ENCODE measurements around the gene FSHR.

Gene FSHR

GRCh38 chr2:49154140-49154539 is at the start of gene FSHR:
TSS of gene FSHR (minus strand) at chr2:49154515. CDS start at chr2:49154417, 98 bp downstream.
- DNase-seq (ENCODE audit: extremely low spot score, insufficient read length, low read depth), result no peak
- no peak for FAIRE-seq

- no peak for FAIRE-seq
- DNase-seq (ENCODE audit: extremely low spot score, insufficient read length, low read depth), result no peak
These were observed 45.0 kb upstream of the FSHR start for GRCh38 chr2:49199266-49199665.

GRCh38 chr2:49194701-49195100 is 40.4 kb upstream of the FSHR start:
- FAIRE-seq, result no peak
- no peak for DNase-seq (ENCODE audit: extremely low spot score, insufficient read length, low read depth)

GRCh38 chr2:49192036-49192435 is 37.7 kb upstream of the FSHR start:
- DNase-seq (ENCODE audit: extremely low spot score, insufficient read length, low read depth), result no peak
- FAIRE-seq, result no peak

GRCh38 chr2:49189512-49190225 is 35.4 kb upstream of the FSHR start:
- FAIRE-seq, result no peak
- DNase-seq (ENCODE audit: extremely low spot score, insufficient read length, low read depth), result no peak

GRCh38 chr2:49186050-49186648 is 31.8 kb upstream of the FSHR start:
- DNase-seq (ENCODE audit: extremely low spot score, insufficient read length, low read depth), result no peak
- no peak for FAIRE-seq

- DNase-seq (ENCODE audit: extremely low spot score, insufficient read length, low read depth) (no peak), FAIRE-seq (no peak)
These were observed 24.3 kb upstream of the FSHR start for GRCh38 chr2:49178656-49179055.

- FAIRE-seq (no peak), DNase-seq (ENCODE audit: extremely low spot score, insufficient read length, low read depth) (no peak)
These were observed 22.9 kb upstream of the FSHR start for GRCh38 chr2:49177194-49177593.

- DNase-seq (ENCODE audit: extremely low spot score, insufficient read length, low read depth) (no peak), FAIRE-seq (no peak)
These were observed 21.5 kb upstream of the FSHR start for GRCh38 chr2:49175831-49176230.

- FAIRE-seq (no peak), DNase-seq (ENCODE audit: extremely low spot score, insufficient read length, low read depth) (no peak)
These were observed 20.4 kb upstream of the FSHR start for GRCh38 chr2:49174750-49175149.

GRCh38 chr2:49167131-49167530 is 12.8 kb upstream of the FSHR start:
- DNase-seq (ENCODE audit: extremely low spot score, insufficient read length, low read depth) (no peak), FAIRE-seq (no peak)

GRCh38 chr2:49165662-49166061 is 11.3 kb upstream of the FSHR start:
- FAIRE-seq (no peak), DNase-seq (ENCODE audit: extremely low spot score, insufficient read length, low read depth) (no peak)

- DNase-seq (ENCODE audit: extremely low spot score, insufficient read length, low read depth), result no peak
- no peak for FAIRE-seq
These were observed 10.4 kb upstream of the FSHR start for GRCh38 chr2:49164729-49165128.

- DNase-seq (ENCODE audit: extremely low spot score, insufficient read length, low read depth) (no peak), FAIRE-seq (no peak)
These were observed 7.8 kb upstream of the FSHR start for GRCh38 chr2:49162151-49162550.

GRCh38 chr2:49154891-49155290 is 576 bp upstream of the FSHR start:
- FAIRE-seq (no peak), DNase-seq (ENCODE audit: extremely low spot score, insufficient read length, low read depth) (no peak)

- DNase-seq (ENCODE audit: extremely low spot score, insufficient read length, low read depth) (no peak), FAIRE-seq (no peak)
These were observed 1.1 kb downstream of the FSHR start for GRCh38 chr2:49153252-49153651.

GRCh38 chr2:49152824-49153223 is 1.5 kb downstream of the FSHR start:
- no peak for FAIRE-seq
- DNase-seq (ENCODE audit: extremely low spot score, insufficient read length, low read depth), result no peak

- no peak for DNase-seq (ENCODE audit: extremely low spot score, insufficient read length, low read depth)
- no peak for FAIRE-seq
These were observed 7.9 kb downstream of the FSHR start for GRCh38 chr2:49146401-49146800.

- DNase-seq (ENCODE audit: extremely low spot score, insufficient read length, low read depth), result no peak
- FAIRE-seq, result no peak
These were observed 22.5 kb downstream of the FSHR start for GRCh38 chr2:49131801-49132200.

GRCh38 chr2:49129034-49129433 is 25.3 kb downstream of the FSHR start:
- FAIRE-seq (peak; percentile 71), DNase-seq (ENCODE audit: extremely low spot score, insufficient read length, low read depth) (peak; percentile 20)

- FAIRE-seq (no peak), DNase-seq (ENCODE audit: extremely low spot score, insufficient read length, low read depth) (no peak)
These were observed 30.7 kb downstream of the FSHR start for GRCh38 chr2:49123600-49123999.

- no peak for FAIRE-seq
These were observed 32.2 kb downstream of the FSHR start for GRCh38 chr2:49122107-49122506.

More at GRCh38 chr2:49122107-49122506, 32.2 kb downstream of the FSHR start:
- DNase-seq (ENCODE audit: extremely low spot score, insufficient read length, low read depth), result no peak
